ENCODE results near the gene CKAP2L.

GRCh38 chr2:112687522-112687921 is 76.9 kb downstream of the CKAP2L start:
- TF ChIP-seq SP1 (IDR thresholded peaks at IDR 0.05) (no peak), CTCF (IDR thresholded peaks at IDR 0.05; ENCODE audit: low read depth, low read length, missing input control) (no peak), EGR1 (IDR thresholded peaks at IDR 0.05; ENCODE audit: low read depth in 2 of 2) (no peak), MAX (IDR thresholded peaks at IDR 0.05) (no peak), TAF1 (conservative IDR thresholded peaks at IDR 0.05) (no peak), JUND (IDR thresholded peaks at IDR 0.05) (no peak), YY1 (IDR thresholded peaks at IDR 0.05) (no peak), RAD21 (IDR thresholded peaks at IDR 0.05) (no peak), GABPA (IDR thresholded peaks at IDR 0.05 in 1 of 2, conservative IDR thresholded peaks at IDR 0.05 in 1 of 2) (no peak)
- TF ChIP-seq, protein P1, sequence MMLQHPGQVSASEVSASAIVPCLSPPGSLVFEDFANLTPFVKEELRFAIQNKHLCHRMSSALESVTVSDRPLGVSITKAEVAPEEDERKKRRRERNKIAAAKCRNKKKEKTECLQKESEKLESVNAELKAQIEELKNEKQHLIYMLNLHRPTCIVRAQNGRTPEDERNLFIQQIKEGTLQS (IDR thresholded peaks at IDR 0.05): no peak
- TF ChIP-seq, protein P2, sequence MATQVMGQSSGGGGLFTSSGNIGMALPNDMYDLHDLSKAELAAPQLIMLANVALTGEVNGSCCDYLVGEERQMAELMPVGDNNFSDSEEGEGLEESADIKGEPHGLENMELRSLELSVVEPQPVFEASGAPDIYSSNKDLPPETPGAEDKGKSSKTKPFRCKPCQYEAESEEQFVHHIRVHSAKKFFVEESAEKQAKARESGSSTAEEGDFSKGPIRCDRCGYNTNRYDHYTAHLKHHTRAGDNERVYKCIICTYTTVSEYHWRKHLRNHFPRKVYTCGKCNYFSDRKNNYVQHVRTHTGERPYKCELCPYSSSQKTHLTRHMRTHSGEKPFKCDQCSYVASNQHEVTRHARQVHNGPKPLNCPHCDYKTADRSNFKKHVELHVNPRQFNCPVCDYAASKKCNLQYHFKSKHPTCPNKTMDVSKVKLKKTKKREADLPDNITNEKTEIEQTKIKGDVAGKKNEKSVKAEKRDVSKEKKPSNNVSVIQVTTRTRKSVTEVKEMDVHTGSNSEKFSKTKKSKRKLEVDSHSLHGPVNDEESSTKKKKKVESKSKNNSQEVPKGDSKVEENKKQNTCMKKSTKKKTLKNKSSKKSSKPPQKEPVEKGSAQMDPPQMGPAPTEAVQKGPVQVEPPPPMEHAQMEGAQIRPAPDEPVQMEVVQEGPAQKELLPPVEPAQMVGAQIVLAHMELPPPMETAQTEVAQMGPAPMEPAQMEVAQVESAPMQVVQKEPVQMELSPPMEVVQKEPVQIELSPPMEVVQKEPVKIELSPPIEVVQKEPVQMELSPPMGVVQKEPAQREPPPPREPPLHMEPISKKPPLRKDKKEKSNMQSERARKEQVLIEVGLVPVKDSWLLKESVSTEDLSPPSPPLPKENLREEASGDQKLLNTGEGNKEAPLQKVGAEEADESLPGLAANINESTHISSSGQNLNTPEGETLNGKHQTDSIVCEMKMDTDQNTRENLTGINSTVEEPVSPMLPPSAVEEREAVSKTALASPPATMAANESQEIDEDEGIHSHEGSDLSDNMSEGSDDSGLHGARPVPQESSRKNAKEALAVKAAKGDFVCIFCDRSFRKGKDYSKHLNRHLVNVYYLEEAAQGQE (IDR thresholded peaks at IDR 0.05): no peak

All from liver (tissue), 3 donors.